Measurements from ENCODE around the gene NKAIN2. TPM values are rescaled to one million over a fixed set of nuclear protein-coding genes. Genes with fewer than 3 reads are reported as not detected.

Gene NKAIN2
- total RNA-seq, 1 donor, result under 0.01 TPM

- no peak for TF ChIP-seq CTCF (IDR thresholded peaks at IDR 0.05; ENCODE audit: insufficient read depth, low read length)
- no peak for DNase-seq (ENCODE audit: low read depth)
- no peak overlapping the region for H3K4me3 ChIP-seq (ENCODE audit: low read depth, low read length)
Measured at GRCh38 chr6:124356811-124357210, 553.1 kb downstream of the NKAIN2 start.

DNA sequence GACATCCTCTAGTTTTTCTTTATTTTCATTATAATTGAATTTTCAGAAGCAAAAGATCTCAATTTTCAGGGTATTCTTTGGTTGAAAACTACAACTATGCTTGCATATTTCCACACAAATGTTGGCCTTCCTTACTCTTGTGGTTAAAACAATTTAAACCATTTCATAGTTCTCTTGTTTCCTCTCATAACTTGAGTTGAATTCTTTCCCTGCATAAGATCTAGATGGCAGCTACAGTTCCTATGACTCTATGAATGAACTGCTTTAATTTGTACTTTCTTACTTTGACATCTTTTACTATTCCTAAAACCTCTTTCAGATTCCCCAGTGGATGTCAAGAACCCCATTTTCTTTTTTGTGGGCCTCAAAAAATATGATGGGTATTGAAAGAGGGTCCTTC lies 564.5 kb downstream of the NKAIN2 start:
- DNase-seq (ENCODE audit: low read depth), result no peak
- no peak overlapping the region for H3K4me3 ChIP-seq (ENCODE audit: low read depth, low read length)
- TF ChIP-seq CTCF (IDR thresholded peaks at IDR 0.05; ENCODE audit: insufficient read depth, low read length), result no peak

DNA sequence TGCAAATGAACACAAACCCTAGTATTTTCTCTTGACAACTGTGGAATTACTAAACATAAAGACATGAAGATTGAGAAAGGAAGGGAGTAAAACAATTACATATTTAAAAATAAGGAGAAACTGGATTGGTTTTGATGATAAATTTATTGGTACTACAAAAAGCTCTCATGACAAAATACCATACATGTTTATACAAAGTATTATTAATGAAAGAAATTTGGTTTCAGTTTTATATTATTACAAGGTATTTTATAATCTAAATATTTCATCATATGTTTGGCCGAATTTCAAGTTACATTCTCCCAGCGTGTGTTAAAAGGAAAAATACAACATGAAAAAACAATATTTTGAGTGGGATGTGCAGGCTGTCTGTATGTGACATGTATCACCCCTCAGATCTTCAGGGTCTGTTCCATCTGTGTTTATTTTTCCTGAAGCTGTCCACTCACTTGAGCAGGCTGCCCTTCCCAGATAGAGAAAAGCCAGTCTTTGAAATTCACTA lies 568.4 kb downstream of the NKAIN2 start:
- TF ChIP-seq CTCF (IDR thresholded peaks at IDR 0.05; ENCODE audit: insufficient read depth, low read length), result no peak
- no peak overlapping the region for H3K4me3 ChIP-seq (ENCODE audit: low read depth, low read length)
- no peak for DNase-seq (ENCODE audit: low read depth)

- TF ChIP-seq CTCF (IDR thresholded peaks at IDR 0.05; ENCODE audit: insufficient read depth, low read length), result no peak
- no peak for DNase-seq (ENCODE audit: low read depth)
- H3K4me3 ChIP-seq (ENCODE audit: low read depth, low read length), result no peak overlapping the region
Measured at GRCh38 chr6:124373386-124373785, 569.7 kb downstream of the NKAIN2 start.

GRCh38 chr6:124389127-124389526 lies 585.5 kb downstream of the NKAIN2 start:
- TF ChIP-seq CTCF (IDR thresholded peaks at IDR 0.05; ENCODE audit: insufficient read depth, low read length), result no peak
- DNase-seq (ENCODE audit: low read depth), result no peak
- H3K4me3 ChIP-seq (ENCODE audit: low read depth, low read length), result no peak overlapping the region

GRCh38 chr6:124393536-124393935 lies 589.9 kb downstream of the NKAIN2 start:
- DNase-seq (ENCODE audit: low read depth), result no peak
- TF ChIP-seq CTCF (IDR thresholded peaks at IDR 0.05; ENCODE audit: insufficient read depth, low read length), result no peak
- no peak overlapping the region for H3K4me3 ChIP-seq (ENCODE audit: low read depth, low read length)

GRCh38 chr6:124396361-124396760 lies 592.7 kb downstream of the NKAIN2 start:
- TF ChIP-seq CTCF (IDR thresholded peaks at IDR 0.05; ENCODE audit: insufficient read depth, low read length), result no peak
- no peak overlapping the region for H3K4me3 ChIP-seq (ENCODE audit: low read depth, low read length)
- DNase-seq (ENCODE audit: low read depth), result no peak

Measured in fibroblast of the aortic adventitia (primary cell).